NCI-H526 treated with DMSO at 0.1 percent for 48 hours (cell line): ENCODE measurements around the gene WDFY3.

ENCODE experiments used
- DNase-seq: peaks from one replicate; lab custom pipeline; 2025; lab: John Stamatoyannopoulos, UW

Gene WDFY3

DNA sequence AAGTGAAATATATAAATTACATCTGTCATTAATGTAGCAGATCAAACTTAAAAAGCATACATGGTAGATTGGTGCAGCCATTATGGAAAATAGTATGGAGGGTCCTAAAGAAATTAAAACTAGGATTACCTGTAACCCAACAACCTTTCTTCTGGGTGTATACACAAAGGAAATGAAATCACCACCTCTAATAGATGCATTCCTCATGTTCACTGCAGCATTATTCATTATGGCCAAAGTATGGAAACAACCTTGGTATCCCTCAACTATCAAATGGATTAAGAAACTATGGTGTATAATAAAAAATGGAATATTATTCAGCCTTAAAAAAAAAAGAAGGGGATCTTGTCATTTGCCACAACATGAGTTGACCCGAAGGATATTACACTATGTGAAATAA is 13.7 kb downstream of the WDFY3 start:
- no peak for DNase-seq

DNA sequence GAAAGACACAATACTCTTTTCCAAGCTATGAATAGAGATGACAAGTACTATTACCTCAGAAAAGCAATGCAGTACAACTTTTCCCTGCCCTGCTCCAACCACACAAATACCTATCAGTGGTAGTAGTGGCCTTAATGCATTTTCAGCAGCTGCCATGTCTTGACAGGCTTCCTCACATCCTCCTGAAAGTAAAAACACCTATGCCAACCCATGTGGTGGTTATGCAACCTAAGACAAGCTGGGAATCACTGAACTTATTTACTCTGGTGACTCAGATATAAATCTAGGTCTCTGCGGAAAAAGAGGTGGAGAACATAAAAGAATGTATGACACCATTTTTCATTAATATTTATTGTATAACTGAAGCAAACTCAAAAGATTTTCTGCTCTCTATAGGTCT is 14.5 kb downstream of the WDFY3 start:
- DNase-seq: no peak

DNA sequence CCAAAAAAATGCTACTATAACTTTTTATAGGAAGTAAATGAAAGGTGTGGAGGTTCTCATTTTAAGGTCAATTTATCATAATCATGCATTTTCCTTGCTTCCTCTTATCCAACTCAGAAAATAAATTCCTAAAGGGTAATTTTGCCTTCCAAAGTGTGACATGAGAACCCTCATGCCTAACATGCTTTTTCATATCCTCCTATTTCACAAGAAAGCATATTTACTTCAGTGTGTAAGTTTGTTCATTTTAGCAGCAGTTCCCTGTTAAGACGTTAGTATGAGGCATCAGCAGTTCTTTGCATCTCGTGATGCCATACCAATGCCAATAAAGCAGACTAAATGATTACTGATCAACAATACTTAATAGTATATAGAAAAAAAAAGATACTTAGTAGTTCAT is 18.4 kb downstream of the WDFY3 start:
- DNase-seq: no peak

DNA sequence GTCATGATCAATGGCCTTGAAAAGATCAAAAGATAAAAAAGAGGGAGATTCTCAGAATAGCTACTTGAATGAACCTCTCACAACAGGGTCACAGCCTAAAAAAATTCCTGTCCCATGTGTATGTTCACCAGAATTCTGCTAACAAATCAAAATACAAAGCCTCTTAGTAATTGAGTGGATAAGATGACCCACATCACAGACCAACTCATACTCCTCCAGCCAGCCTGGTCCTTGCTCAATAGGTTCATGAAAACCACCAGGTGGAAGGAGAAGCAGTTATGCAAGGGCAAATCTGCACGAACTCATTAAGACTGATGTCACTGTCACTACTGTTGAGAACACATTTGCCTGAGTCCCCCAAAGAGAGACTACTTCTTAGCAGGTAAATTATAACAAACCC is 21.5 kb downstream of the WDFY3 start:
- DNase-seq: no peak

DNA sequence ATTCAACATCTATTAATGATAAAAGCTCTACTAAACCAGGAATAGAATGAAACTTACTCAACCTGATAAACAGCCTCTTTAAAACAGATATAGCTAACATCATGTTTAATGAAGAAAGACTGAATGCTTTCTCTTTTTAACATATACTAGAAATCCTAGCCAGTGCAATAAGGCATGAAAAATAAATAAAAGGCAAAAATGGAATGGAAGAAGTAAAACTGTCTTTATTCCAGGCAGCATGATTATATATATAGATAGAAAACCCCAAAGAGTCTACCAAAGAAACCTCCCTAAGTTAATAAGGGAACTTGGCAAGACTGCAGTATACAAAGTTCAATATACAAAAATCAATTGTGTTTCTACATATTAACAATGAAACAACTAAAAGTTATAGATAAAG is 25.5 kb downstream of the WDFY3 start:
- DNase-seq: no peak

DNA sequence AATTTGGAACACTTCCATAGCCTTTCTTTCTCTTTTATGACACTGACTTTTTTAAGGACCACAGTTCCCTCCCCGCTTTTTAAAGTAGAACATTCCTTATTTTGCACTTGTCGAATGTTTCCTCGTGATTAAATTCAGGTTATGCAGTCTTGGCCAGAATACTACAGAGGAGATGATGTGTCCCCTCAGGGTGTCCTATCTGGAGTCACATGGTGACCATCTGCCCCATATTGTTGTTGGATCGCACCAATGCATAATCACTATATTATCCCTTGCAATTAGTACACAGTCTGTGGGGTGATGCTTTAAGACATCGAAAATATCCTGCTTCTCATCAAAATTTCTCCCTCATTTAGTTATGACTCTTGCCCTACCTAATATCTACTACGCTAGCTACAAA is 27.4 kb downstream of the WDFY3 start:
- no peak for DNase-seq

DNA sequence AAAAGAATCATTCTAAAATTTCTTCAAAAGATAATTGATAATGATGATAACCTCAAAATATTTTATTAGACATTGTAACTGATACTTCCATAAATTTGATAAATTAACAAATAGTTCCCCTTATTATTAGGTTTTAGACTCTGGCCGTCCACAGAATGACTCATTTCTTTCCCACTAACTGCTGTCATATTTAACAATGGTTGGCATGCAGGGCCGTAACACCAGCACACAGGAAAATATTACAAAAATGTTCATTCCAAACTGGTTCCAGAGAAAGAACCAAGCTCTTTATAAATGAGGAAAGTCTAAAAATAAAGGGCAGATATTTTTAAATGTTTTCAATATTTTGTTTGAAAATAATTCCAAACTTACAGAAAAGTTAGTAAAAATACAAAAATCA is 28.2 kb downstream of the WDFY3 start:
- no peak for DNase-seq

DNA sequence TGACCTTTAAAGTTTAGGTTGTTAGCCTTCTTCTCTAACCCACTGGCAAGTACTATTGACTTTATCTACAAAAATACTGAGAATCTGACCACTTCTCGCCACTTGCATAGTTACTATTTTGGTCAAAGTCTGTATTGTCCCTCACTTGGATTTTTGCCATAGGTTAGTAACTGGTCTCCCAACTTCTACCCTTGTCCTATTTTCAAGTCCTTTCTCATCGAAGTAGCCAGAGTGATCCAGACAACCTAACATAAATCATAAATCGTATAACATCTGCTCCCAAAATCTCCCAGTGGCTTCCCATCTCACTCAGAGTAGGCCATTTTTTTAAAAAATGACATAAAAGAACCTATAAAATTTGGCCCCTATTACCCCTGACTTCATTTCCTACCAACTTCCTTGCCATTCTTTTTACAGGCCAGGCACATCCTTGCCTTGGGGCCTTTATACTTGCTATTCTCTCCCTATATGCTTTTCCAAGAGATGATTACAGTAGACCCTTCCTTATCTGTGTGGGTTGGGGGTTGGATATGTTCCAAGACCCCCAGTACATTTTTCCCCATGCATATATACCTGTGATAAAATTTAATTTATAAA is 29.0 kb downstream of the WDFY3 start:
- no peak for DNase-seq

DNA sequence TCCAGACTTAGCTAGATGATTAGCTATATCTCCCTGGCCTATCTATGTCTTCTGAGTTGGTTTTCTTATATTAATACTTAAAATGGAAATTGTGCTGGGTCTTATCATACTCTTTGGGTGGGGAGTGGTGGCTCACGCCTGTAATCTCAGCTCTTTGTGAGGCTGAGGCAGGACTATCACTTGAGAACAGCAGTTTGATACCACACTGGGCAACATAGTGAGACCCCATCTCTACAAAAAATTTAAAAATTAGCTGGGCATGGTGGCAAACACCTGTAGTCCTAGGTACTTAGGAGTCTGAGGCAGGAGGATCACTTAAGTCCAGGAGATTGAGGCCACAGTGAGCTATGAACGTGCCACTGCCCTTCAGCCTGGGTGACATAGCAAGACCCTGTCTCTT is 30.4 kb downstream of the WDFY3 start:
- no peak for DNase-seq

DNA sequence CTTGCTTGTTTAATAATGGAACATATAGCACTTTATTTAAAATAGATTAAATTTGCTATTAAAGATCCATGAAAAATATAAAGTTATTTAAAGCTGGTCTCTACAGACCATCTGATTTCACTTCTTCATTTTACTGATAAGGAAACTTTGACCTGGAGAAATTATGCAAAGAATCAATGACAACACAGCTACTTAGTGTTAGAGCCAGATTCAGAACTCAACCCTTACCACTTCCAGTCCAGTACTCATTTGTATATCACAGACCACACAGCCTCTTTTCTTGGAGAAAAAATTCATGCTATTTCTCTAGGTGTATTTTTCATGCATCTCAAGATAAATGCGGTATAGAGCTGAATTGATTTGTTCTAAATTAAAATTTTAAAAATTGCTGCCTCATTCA is 34.0 kb downstream of the WDFY3 start:
- no peak for DNase-seq

DNA sequence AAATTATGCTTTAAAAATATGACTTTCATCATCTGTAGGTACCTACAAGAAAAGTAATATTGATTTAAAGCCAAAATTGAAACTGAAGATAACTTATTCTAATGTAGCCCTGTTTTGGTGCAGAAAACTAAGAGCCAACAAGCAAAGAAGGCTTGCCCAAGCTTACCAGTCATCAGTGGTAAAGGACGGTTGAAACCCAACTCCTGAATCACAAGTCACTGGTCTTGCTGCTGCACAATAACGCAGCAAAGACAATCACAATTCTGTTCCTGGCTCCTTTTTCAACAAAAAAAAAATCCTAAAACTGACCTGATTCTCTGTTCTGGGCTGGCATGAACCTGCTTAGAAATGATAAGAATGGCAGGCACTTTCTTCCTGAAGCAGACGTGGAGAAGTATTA is 34.5 kb downstream of the WDFY3 start:
- DNase-seq: no peak

DNA sequence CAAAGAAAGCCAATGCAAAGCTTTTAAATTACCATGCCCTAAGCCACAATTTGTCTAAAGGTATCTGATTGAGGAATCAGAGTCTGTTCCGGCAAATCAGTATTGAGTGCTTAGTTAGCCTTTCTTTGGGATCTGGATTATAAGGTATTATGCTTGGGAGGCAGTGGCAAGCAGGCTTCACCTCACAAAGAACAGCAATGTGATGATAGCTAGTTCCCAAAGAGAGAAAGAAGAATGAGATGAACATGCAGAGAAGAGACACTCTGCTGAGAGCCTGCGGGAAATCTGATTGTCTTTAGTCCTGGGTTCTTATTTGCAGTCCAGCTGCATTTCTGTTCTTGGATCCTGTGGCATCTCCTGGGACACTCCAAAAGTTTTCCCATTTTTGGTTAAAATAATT is 35.2 kb downstream of the WDFY3 start:
- no peak for DNase-seq

DNA sequence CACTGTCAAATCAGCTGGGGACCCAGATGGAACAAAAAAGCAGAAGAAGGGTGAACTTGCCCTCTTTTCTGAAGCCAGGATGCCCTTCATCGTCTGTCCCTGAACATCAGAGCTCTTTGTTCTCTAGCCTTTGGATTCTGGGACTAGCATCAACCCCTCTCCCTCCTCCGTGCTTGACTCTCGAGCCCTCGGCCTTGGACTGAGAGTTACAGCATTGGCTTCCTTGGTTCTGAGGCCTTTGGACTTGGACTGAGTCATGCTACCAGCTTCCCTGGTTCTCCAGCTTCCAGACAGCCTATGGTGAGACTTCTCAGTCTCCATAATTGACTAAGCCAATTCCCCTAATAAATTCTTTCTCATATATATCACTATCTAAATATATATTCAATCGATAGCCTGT is 38.4 kb downstream of the WDFY3 start:
- no peak for DNase-seq

DNA sequence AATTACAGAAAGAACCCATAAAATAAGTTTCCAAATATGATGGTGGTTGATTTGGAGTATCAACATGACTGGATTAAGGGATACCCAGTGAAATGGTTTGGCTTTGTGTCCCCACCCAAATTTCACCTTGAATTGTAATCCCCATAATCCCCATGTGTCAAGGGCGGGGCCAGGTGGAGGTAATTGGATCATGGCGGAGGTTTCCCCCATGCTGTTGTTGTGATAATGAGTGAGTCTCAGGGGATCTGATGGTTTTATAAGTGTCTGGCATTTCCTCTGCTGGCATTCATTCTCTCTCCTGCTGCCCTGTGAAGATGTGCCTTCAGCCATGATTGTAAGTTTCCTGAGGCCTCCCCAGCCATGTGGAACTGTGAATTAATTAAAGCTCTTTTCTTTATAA is 39.1 kb downstream of the WDFY3 start:
- no peak for DNase-seq

DNA sequence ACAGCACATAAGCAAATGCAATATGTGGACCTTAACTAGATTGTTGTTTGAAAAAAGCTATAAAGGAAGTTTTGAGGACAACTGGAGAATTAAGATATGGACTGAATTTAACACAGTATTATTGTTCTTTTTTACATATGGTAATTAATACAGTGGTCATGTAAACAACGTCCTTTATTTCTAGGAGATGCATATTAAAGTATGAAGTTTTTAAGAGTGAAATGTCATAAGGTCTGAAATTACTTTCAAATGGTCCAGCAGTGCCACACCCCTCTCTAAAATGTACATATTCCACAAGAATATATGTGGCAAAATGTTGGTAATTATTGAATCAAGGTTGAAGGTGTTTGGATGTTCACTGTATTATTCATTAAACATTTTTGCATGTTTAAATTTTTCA is 40.9 kb downstream of the WDFY3 start:
- no peak for DNase-seq

DNA sequence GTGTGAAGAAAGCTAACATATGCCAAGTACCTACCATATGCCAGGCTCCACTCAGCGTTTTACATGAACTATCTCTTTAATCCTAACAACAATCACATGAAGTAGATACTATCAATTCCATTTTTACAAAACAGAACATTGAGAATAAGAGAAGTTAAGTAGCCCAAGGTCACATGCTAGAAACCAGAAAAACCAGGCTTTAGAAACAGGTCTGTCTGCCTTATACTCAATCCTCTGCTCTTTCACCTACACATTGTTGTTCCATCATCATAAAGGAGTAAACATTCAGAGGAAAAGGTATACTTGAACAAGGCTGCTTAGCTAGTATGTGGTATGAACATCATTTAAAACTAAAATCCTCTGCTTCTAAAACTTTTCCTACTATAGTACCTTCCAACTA is 42.1 kb downstream of the WDFY3 start:
- DNase-seq: no peak

DNA sequence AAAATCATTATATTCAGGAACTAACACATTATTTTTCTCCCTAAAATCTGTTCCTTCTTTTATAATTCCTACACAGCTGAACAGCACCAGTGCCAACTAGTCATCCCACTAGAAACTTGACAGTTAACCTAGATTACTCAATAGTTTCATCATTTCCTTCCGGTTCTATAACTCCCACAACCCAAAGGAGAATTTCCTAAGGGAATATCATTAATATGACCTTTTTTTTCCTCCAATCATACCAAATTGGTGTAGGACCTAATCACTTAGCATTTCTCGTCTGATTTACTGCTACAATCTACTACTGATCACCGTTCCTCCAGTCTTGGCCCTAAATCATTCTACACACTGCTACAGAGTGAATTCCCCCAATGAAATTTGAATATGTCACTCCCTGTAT is 45.9 kb downstream of the WDFY3 start:
- DNase-seq: no peak

DNA sequence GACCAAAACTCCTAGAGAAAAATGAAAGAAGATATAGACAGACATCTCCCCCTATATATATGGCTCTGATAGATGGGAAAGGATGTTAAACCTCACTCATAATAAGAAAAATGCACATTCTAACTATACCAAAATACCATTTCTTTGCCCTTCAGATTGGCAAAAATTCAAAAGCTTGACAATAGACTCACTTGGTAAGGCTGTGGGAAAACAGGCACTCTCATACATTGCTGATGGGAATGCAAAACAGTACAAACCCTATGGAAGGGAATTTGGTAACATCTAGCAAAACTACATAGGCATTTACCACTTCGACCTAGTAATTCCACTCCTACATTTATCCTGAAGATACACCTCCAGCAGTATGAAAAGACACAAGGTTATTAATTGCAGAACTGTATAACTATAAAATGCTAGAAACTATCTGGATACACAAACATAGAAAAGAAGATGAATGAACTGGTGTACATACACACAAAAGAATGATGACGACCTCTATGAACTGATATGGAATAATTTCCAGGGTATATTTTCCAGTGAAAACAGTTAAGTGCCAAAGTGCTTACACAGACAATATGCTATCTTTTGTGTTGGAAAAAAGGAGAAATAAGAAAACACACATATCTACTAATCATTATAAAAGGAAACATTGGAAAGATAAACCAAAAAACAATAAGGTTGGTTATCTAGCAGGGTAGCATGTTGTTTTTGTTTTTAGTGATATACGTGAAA is 48.5 kb downstream of the WDFY3 start:
- no peak for DNase-seq

DNA sequence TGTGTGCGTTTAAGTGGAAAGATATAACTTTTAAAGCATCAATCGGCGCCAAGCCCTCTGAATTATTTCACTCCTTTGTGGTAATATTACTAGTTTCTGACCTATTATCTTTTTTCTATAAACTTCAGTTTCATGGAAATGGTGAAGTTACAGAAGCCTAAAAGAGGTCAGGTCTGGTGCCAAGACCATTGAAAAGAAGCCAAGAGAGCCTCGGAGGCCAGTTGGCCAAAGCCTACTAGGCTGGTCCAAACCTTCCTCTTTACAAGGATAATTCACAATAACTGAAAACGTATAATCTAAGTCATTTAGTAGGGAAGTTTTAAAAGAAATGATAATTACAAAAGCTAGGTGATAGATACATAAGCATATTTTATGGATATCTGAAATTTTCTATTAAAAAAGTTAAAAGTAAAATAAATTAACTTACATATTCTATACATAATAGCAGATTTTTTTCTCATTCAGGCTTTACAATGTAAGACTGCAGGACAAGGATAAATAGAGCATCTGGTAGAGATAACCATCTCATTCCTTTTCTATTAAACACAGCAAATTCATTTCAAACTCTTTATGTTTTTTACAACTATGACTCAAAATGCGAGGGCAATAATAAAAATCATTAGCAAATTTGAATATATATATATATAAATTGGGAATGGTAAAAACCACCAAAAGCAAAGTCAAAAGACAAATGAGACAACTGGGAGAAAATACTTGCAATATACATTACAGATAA is 49.2 kb downstream of the WDFY3 start:
- DNase-seq: no peak

DNA sequence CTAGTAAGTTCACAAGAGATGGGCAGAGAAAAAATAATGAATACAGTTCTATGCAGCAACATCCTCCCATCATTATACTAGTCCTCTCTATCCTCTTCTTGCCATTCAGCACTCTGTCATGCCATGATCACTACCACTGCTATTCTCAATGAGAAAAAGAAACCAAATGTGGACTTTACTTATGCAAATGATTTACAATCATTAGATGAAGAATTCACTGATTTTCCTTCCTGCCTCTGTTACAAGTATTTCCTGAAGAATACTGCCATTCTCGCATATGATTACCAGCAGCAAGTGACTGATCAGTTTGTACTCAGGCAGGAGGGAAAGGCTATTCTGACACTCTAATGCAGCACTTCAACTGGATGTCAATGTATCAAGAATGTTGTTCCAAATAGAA is 50.3 kb downstream of the WDFY3 start:
- no peak for DNase-seq

DNA sequence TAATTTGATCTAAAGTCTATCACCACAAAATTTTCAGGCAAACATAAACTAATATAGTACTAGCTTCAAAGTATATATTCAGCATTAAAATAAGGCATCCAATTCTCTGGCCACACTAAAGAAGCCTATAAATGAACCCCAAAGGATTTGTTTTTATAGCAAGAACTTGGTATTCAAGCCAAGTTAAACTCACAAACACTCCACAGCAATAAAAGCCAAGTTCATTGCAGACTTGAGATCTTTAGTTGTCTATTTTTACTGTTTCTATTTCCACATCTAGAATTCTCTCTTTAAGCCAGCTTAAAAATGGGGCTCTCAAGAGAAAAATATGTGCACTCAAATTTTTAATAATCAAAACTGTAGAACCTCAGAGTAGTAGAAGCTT is 51.1 kb downstream of the WDFY3 start:
- no peak for DNase-seq

DNA sequence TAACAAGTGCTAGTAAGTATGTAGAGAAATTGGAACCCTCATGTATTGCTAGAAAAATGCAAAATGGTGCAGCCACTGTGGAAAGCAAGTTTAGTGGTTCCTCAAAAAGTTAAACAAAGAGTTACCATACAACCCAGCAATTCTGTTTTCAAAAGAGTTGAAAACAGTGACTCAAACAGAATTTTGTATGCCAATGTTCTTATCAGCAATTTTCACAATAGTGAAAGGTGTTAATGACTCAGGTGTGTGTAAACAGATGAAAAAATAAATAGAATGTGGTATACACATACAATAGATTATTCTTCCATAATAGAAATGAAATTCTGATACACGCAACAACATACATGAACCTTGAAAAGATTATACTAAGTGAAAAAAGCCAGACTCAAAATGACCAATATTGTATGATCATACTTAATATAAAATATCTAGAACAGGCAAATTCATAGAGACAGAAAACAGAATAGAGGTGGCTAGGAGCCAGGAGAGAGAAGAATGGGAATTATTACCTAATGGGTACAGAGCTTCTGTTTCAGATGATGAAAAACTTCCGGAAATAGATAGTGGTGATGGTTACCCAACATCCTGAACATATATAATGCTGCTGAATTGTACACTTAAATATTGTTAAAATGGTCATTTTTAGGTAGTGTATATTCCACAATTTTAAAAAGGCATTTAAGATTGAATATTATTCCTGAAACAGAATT is 51.6 kb downstream of the WDFY3 start:
- DNase-seq: no peak

DNA sequence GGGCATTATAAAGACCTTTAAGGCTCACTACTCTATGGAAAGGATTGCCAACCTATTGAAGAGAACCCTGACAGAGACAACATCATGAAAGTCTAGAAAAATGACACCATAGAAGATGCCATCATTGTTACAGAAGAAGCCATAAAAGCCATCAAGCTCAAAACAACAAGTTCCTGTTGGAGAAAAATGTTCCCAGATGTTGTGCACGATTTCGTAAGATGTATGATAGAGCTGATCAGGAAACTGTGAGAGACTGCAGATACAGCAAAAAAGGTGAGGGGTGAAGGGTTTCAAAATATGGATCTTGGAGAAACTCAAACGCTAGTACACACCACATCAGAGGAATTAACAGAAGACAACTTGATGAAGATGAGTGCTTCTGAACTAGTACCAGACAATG is 53.3 kb downstream of the WDFY3 start:
- no peak for DNase-seq
